ENCODE results near the gene ALX4.

The ALX4 gene

GRCh38 chr11:44314733-44315132 is 4.8 kb upstream of the ALX4 start:
- TF ChIP-seq CTCF (conservative IDR thresholded peaks at IDR 0.05; ENCODE audit: low read depth) = no peak
- no peak overlapping the region for H3K27ac ChIP-seq
- ChIA-PET CTCF (interaction anchor here (0.6 kb wide), 1 partner anchor 10 kb away, joined by 3 read pairs; no protein-coding TSS in a partner anchor), POLR2A (ENCODE audit: low non-redundant PET) (no interaction called here)
- no peak for DNase-seq (ENCODE audit: low spot score)

GRCh38 chr11:44313761-44314489 is 4.0 kb upstream of the ALX4 start:
- DNase-seq (ENCODE audit: low spot score) = no peak
- TF ChIP-seq CTCF (conservative IDR thresholded peaks at IDR 0.05; ENCODE audit: low read depth) = no peak
- ChIA-PET CTCF (interaction anchor here (0.6 kb wide), 1 partner anchor 9 kb away, joined by 3 read pairs; no protein-coding TSS in a partner anchor), POLR2A (ENCODE audit: low non-redundant PET) (no interaction called here)
- H3K27ac ChIP-seq = no peak overlapping the region

GRCh38 chr11:44312876-44313275 is 2.9 kb upstream of the ALX4 start:
- no peak overlapping the region for H3K27ac ChIP-seq
- POLR2A ChIA-PET (ENCODE audit: low non-redundant PET) = no interaction called here
- TF ChIP-seq CTCF (conservative IDR thresholded peaks at IDR 0.05; ENCODE audit: low read depth) = no peak
- no peak for DNase-seq (ENCODE audit: low spot score)
- CTCF ChIA-PET = no interaction called here

- POLR2A ChIA-PET (ENCODE audit: low non-redundant PET) = no interaction called here
- no peak for DNase-seq (ENCODE audit: low spot score)
- CTCF ChIA-PET = interaction anchor here (0.7 kb wide), 1 partner anchor 160 kb away, joined by 3 read pairs; no protein-coding TSS in a partner anchor
- no peak for TF ChIP-seq CTCF (conservative IDR thresholded peaks at IDR 0.05; ENCODE audit: low read depth)
- H3K27ac ChIP-seq = no peak overlapping the region
These were observed 1.7 kb upstream of the ALX4 start for GRCh38 chr11:44311339-44312261.

- no peak for TF ChIP-seq CTCF (conservative IDR thresholded peaks at IDR 0.05; ENCODE audit: low read depth)
- no peak for DNase-seq (ENCODE audit: low spot score)
- ChIA-PET CTCF (interaction anchor here (0.7 kb wide), 1 partner anchor 161 kb away, joined by 3 read pairs; no protein-coding TSS in a partner anchor), POLR2A (ENCODE audit: low non-redundant PET) (no interaction called here)
- no peak overlapping the region for H3K27ac ChIP-seq
These were observed 729 bp upstream of the ALX4 start for GRCh38 chr11:44310463-44311272.

GRCh38 chr11:44310206-44310462 is 195 bp upstream of the ALX4 start:
- no peak overlapping the region for H3K27ac ChIP-seq
- DNase-seq (ENCODE audit: low spot score) = no peak
- CTCF ChIA-PET = no interaction called here
- TF ChIP-seq CTCF (conservative IDR thresholded peaks at IDR 0.05; ENCODE audit: low read depth) = no peak
- POLR2A ChIA-PET (ENCODE audit: low non-redundant PET) = no interaction called here

Data from RWPE1 (cell line).